Fibroblast of villous mesenchyme (primary cell): Measurements from ENCODE around the gene LIN28B. TPM values are rescaled to one million over a fixed set of nuclear protein-coding genes. Genes with fewer than 3 reads are reported as not detected.

Experiments used
- DNase-seq: peaks from one replicate; pipeline ENCODE4 v3.0.0-alpha.2; 2010; ENCODE audit warnings: low read depth
- H3K4me3 ChIP-seq: 2 replicates; pipeline ENCODE4 v1.5.1; 2011; ENCODE audit warnings: low read depth, mild to moderate bottlenecking, low read length
- total RNA-seq: library from RNA; depleted of rRNA; stranded (reverse); fragments of >200 nt; gene quantifications from 2 replicates; pipeline ENCODE4 v1.2.3, GENCODE V29; 2012
- TF ChIP-seq, protein P1 (sequence below): IDR thresholded peaks from 2 replicates; pipeline ENCODE4 v1.5.1; 2012; ENCODE audit warnings: low read depth, mild to moderate bottlenecking, low read length; ENCODE audit not compliant: insufficient read depth

LIN28B gene
- total RNA-seq, 1 donor, result 5.6 TPM

- DNase-seq, result no peak
- H3K4me3 ChIP-seq, result peak overlapping the region; percentile 5
- TF ChIP-seq, protein P1, sequence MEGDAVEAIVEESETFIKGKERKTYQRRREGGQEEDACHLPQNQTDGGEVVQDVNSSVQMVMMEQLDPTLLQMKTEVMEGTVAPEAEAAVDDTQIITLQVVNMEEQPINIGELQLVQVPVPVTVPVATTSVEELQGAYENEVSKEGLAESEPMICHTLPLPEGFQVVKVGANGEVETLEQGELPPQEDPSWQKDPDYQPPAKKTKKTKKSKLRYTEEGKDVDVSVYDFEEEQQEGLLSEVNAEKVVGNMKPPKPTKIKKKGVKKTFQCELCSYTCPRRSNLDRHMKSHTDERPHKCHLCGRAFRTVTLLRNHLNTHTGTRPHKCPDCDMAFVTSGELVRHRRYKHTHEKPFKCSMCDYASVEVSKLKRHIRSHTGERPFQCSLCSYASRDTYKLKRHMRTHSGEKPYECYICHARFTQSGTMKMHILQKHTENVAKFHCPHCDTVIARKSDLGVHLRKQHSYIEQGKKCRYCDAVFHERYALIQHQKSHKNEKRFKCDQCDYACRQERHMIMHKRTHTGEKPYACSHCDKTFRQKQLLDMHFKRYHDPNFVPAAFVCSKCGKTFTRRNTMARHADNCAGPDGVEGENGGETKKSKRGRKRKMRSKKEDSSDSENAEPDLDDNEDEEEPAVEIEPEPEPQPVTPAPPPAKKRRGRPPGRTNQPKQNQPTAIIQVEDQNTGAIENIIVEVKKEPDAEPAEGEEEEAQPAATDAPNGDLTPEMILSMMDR, result no peak
Observed at GRCh38 chr6:104955927-104956730, 778 bp upstream of the LIN28B start.

DNA sequence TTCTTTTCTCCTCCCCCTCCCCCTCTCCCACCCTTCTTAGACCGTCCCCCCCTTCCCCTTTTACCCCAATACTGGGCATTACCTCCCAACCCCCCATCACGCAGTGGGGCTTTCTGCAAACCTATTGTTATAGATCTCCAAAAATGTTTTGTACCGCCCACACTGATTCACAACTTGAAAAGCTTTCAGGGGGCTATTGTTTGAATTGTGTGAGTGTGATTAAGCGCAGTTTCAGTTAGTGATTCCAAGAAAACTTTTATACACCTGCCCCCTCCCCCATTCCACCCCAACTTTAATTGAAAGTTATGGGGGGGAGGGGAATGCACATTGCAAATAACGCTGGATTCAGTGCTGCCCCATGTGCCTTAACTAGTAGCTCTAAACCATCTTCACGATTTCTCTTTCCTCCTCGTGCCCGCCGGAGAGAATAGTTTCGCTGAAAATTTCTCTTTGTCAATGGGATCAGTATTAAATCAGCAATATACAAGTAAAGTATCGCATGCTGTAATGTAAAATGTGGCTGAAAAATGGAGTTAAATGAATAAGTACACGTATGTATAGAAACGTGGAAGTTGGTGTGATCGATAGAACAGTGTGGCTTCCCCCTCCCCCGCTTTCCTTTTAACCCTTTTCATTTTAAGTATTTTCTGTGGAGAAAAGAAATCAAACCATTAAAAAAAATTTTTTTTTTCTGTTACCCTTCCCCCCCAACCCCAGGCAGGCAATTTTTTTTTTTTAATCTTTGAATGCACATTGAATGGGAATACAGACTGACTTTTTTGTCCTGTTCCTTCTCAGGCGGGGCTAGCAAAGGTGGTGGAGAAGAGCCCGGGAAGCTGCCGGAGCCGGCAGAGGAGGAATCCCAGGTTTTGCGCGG, 632 bp downstream of the LIN28B start:
- TF ChIP-seq, protein P1, result no peak
- DNase-seq, result no peak
- H3K4me3 ChIP-seq, result peak overlapping the region; percentile 43

GRCh38 chr6:104958178-104959025, 1.5 kb downstream of the LIN28B start:
- peak; percentile 45 for DNase-seq

DNA sequence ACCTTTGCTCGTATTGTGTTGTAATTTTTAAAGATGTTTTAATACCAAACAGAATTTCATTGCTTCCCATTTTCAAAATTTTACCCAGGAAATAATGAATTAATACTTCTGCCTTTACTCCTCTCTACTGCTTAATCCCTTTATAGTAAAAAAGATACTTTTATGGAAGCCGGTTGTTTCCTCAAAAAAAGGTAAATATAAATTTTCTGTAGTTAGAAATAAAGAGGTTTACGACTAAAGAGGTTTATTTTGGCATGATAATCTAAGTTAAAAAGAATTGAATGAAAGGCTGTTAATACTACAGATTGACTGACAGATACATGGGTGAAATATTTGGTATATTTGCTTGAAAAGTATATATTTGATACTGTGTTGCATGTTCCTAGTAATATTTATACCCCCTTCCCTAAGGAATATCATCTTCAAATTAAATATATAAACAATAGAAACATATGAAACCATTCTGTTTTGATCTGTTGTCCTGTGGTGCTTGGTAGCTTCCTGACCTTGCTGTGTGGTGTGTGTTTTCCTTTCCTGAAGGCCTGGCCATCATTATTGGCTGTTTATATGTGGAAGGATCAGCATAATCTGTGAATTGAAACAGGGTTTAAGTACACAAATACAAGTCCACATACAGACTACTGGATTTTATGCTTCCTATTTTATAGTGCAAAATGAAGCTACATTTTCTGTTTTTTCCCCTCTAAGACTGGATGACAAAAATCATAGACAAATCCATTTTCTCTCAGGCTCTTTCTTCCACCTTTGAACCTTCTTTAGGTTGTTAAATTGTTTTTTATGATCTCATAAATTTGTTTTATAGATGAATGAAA, 2.3 kb downstream of the LIN28B start:
- H3K4me3 ChIP-seq, result peak overlapping the region; percentile 43
- no peak for DNase-seq
- TF ChIP-seq, protein P1, result no peak

More at GRCh38 chr6:104958178-104959025, 1.5 kb downstream of the LIN28B start:
- TF ChIP-seq, protein P1, result no peak
- peak overlapping the region; percentile 43 for H3K4me3 ChIP-seq

- DNase-seq, result no peak
Observed at GRCh38 chr6:104969108-104969507, 12.2 kb downstream of the LIN28B start.

More at GRCh38 chr6:104969108-104969507, 12.2 kb downstream of the LIN28B start:
- no peak overlapping the region for H3K4me3 ChIP-seq
- TF ChIP-seq, protein P1, result no peak
